Peyer's patch (tissue), 4 donors: Measurements from ENCODE around the gene ACIN1.

Source experiments
- POLR2A ChIP-seq, 2 donors: fragments of 450-650 bp; IDR thresholded peaks; one replicate each; pipeline ENCODE4 v1.5.1; 2017; ENCODE audit warnings: antibody characterized with exemption in 2 of 2, mild to moderate bottlenecking in 2 of 2, moderate library complexity in 2 of 2
- TF ChIP-seq, protein P1 (sequence below), 6 experiments: fragments of 450-650 bp in 4 of 6; fragments of 200-600 bp in 2 of 6; sonication (generic) in 1 of 6; IDR thresholded peaks; one replicate each; pipeline ENCODE4 v1.5.1; 2017 to 2019; ENCODE audit warnings: antibody characterized with exemption in 6 of 6, mild to moderate bottlenecking in 3 of 6, moderate library complexity in 1 of 6

DNA sequence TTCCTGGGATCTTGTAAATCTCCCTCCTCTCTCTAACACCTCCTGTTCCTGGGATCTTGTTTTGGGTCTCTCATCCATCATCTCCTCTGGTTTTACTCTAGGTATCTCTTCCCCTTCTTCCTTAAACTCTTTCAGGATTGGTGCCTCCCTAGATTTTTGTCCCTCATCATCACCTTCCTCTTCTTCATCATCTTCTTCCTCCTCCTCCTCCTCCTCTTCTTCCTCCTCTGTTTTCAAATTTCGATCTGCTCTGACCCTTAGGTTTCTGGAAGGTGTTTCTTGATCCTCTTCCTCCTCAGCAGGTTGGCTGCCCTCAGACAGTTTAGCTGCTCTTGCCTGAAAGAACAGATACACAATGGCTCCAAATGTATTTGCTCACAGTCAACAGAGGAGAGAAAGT is 14.5 kb downstream of the ACIN1 start:
- TF ChIP-seq, protein P1, sequence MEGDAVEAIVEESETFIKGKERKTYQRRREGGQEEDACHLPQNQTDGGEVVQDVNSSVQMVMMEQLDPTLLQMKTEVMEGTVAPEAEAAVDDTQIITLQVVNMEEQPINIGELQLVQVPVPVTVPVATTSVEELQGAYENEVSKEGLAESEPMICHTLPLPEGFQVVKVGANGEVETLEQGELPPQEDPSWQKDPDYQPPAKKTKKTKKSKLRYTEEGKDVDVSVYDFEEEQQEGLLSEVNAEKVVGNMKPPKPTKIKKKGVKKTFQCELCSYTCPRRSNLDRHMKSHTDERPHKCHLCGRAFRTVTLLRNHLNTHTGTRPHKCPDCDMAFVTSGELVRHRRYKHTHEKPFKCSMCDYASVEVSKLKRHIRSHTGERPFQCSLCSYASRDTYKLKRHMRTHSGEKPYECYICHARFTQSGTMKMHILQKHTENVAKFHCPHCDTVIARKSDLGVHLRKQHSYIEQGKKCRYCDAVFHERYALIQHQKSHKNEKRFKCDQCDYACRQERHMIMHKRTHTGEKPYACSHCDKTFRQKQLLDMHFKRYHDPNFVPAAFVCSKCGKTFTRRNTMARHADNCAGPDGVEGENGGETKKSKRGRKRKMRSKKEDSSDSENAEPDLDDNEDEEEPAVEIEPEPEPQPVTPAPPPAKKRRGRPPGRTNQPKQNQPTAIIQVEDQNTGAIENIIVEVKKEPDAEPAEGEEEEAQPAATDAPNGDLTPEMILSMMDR (IDR thresholded peaks at IDR 0.05), result no peak
- no peak for TF ChIP-seq POLR2A (IDR thresholded peaks at IDR 0.05)
